Measurements from ENCODE around the gene TRIM44.

TRIM44 gene

GRCh38 chr11:35734669-35735410 lies 72.3 kb downstream of the TRIM44 start:
- no peak overlapping the region for H3K27ac ChIP-seq
- TF ChIP-seq, protein P1, sequence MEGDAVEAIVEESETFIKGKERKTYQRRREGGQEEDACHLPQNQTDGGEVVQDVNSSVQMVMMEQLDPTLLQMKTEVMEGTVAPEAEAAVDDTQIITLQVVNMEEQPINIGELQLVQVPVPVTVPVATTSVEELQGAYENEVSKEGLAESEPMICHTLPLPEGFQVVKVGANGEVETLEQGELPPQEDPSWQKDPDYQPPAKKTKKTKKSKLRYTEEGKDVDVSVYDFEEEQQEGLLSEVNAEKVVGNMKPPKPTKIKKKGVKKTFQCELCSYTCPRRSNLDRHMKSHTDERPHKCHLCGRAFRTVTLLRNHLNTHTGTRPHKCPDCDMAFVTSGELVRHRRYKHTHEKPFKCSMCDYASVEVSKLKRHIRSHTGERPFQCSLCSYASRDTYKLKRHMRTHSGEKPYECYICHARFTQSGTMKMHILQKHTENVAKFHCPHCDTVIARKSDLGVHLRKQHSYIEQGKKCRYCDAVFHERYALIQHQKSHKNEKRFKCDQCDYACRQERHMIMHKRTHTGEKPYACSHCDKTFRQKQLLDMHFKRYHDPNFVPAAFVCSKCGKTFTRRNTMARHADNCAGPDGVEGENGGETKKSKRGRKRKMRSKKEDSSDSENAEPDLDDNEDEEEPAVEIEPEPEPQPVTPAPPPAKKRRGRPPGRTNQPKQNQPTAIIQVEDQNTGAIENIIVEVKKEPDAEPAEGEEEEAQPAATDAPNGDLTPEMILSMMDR (conservative IDR thresholded peaks at IDR 0.05) = no peak
- TF ChIP-seq ZFX (IDR thresholded peaks at IDR 0.05) = no peak

DNA sequence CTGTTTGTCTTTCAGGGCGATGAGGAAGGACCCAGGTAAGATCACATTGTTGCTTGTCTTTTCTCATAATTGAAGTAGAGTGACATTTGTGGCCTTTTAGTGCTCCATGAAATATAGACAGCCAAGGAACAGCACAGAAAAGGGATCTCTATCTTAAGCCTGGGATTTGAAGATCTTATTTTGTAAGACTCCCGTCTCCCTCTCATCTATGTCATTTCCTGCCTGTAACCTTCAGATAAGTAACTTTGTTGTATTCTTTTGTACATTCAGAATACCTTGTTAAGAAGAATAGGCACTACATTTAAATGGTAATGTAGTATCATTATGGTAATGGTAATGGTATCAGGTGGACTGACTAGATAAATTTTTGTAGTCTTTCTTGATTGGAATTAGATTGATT lies 72.8 kb downstream of the TRIM44 start:
- TF ChIP-seq, protein P1 (conservative IDR thresholded peaks at IDR 0.05) = no peak
- TF ChIP-seq ZFX (IDR thresholded peaks at IDR 0.05) = no peak
- no peak overlapping the region for H3K27ac ChIP-seq

- no peak overlapping the region for H3K27ac ChIP-seq
- TF ChIP-seq, protein P1 (conservative IDR thresholded peaks at IDR 0.05) = no peak
- no peak for TF ChIP-seq ZFX (IDR thresholded peaks at IDR 0.05)
Measured at GRCh38 chr11:35735903-35736302, 73.3 kb downstream of the TRIM44 start.

DNA sequence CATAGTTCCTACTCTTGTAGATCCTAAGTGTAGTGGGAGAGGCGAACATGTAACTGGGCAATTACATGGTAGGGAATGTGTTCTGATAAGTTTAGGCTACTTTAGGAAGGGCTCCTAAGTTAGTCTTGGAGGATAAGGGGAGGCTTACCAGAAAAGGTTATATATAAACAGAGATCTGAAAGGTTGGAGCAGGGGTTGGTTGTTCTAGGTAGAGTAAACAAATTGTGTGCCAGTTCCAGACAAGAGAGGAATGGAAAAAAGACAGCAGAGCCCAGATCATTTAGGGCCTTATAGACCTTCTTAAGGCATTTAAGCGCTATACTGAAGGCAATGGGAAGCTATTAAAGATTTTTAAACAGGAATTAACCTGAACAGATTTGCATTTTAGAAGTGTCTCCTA lies 74.4 kb downstream of the TRIM44 start:
- no peak overlapping the region for H3K27ac ChIP-seq
- TF ChIP-seq, protein P1 (conservative IDR thresholded peaks at IDR 0.05) = no peak
- TF ChIP-seq ZFX (IDR thresholded peaks at IDR 0.05) = no peak

- no peak overlapping the region for H3K27ac ChIP-seq
- TF ChIP-seq, protein P1 (conservative IDR thresholded peaks at IDR 0.05) = no peak
- no peak for TF ChIP-seq ZFX (IDR thresholded peaks at IDR 0.05)
Measured at GRCh38 chr11:35740061-35740799, 77.7 kb downstream of the TRIM44 start.

DNA sequence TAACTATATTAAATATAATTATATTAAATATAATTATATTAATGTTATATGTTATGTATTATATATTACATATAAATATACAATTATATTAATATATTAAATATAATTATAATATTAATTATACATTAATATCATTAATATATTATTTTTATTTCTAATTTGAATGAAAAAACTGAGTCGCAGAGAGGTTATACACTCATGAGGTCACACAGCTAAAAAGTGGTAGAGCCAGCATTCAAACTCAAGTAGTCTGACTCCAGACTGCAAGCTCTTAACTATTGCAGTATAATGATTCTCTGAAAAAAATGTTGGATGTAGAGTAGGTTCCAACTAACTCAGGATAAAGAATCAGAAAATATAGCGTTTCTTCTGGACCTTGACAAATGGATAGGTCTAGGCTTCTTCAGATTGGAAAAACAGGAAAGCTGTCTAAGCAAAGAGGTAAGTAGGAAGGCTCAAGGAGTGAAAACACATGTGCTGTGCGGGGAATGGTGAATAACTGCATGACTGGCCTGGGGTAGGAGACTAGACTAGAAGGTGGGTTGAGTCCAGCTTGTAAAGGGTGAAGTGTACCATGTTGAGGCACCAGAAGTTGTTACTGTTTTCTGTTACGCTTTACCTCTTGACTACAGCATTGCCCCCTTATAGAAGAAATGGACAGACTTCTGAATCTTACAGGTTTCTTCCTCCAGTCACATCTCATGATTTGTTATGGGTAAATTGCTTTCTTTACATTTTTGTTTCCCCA lies 80.3 kb downstream of the TRIM44 start:
- no peak overlapping the region for H3K27ac ChIP-seq
- TF ChIP-seq, protein P1 (conservative IDR thresholded peaks at IDR 0.05) = no peak
- TF ChIP-seq ZFX (IDR thresholded peaks at IDR 0.05) = no peak

Data from C4-2B (cell line).